PC-3 (cell line): ENCODE measurements around the gene SCART1.
"Not testable (repeated sequence)": the region's sequence is repeated elsewhere in the genome, so short reads cannot be mapped to it uniquely, and the experiment has no call there.

ENCODE experiments used
- CTCF ChIP-seq: fragments of 300-600 bp; sonication (generic); conservative IDR thresholded peaks from 2 replicates; pipeline ENCODE4 v1.5.1; 2017; ENCODE audit warnings: antibody characterized with exemption, low read depth, mild to moderate bottlenecking, low read length
- EZH2 ChIP-seq: fragments of 300-600 bp; sonication (generic); IDR thresholded peaks from one replicate; pipeline ENCODE4 v1.6.1; 2017; ENCODE audit warnings: antibody characterized with exemption, mild to moderate bottlenecking, low read length; ENCODE audit not compliant: unreplicated experiment
- EZH2phosphoT487 ChIP-seq: fragments of 300-600 bp; sonication (generic); IDR thresholded peaks from 2 replicates; pipeline ENCODE4 v1.6.1; 2018; ENCODE audit warnings: mild to moderate bottlenecking, antibody characterized with exemption, low read length, borderline replicate concordance

GRCh38 chr10:133518517-133518916, 64.8 kb downstream of the SCART1 start:
- TF ChIP-seq CTCF, EZH2, EZH2phosphoT487: not testable (repeated sequence)
